HL-60 (cell line): ENCODE data around the gene GFI1.
A peak's percentile ranks its signal among the peaks of the same experiment; 100 is the strongest.

ENCODE experiments used
- DNase-seq, 2 experiments: peaks; one replicate each; pipeline ENCODE4 v3.0.0-alpha.2; 2010 to 2020; ENCODE audit warnings: low read depth in 1 of 2, low spot score in 1 of 2
- H3K27ac ChIP-seq: fragments of 250-450 bp; sonication (Bioruptor Pico); replicated peaks from 2 replicates; pipeline ENCODE4 v1.5.1; 2020; ENCODE audit warnings: mild to moderate bottlenecking, moderate library complexity
- H3K27me3 ChIP-seq: fragments of 250-450 bp; sonication (Bioruptor Pico); 2 replicates; pipeline ENCODE4 v1.5.1; 2021; ENCODE audit warnings: mild to moderate bottlenecking, moderate library complexity; ENCODE audit not compliant: insufficient read depth, poor library complexity, severe bottlenecking
- H3K4me3 ChIP-seq: replicated peaks from 2 replicates; pipeline ENCODE4 v1.5.1; 2011; ENCODE audit warnings: mild to moderate bottlenecking, control low read depth, low read length; ENCODE audit not compliant: insufficient read depth
- GABPA ChIP-seq: IDR thresholded peaks from 2 replicates; pipeline ENCODE4 v1.6.1; 2012; ENCODE audit warnings: low read depth
- POLR2AphosphoS5 ChIP-seq: IDR thresholded peaks from 2 replicates; pipeline ENCODE4 v1.6.1; 2012; ENCODE audit warnings: low read depth
- SPI1 ChIP-seq: IDR thresholded peaks from 2 replicates; pipeline ENCODE4 v1.6.1; 2012; ENCODE audit warnings: low read depth, mild to moderate bottlenecking, borderline replicate concordance
- TF ChIP-seq, protein P1 (sequence below): IDR thresholded peaks from one replicate; pipeline ENCODE4 v1.5.1; 2011; ENCODE audit warnings: low read length, control low read depth, inconsistent platforms; ENCODE audit not compliant: insufficient read depth
- TF ChIP-seq, protein P2 (sequence below): IDR thresholded peaks from 2 replicates; pipeline ENCODE4 v1.6.1; 2012; ENCODE audit warnings: low read depth; ENCODE audit not compliant: insufficient replicate concordance

Gene GFI1

DNA sequence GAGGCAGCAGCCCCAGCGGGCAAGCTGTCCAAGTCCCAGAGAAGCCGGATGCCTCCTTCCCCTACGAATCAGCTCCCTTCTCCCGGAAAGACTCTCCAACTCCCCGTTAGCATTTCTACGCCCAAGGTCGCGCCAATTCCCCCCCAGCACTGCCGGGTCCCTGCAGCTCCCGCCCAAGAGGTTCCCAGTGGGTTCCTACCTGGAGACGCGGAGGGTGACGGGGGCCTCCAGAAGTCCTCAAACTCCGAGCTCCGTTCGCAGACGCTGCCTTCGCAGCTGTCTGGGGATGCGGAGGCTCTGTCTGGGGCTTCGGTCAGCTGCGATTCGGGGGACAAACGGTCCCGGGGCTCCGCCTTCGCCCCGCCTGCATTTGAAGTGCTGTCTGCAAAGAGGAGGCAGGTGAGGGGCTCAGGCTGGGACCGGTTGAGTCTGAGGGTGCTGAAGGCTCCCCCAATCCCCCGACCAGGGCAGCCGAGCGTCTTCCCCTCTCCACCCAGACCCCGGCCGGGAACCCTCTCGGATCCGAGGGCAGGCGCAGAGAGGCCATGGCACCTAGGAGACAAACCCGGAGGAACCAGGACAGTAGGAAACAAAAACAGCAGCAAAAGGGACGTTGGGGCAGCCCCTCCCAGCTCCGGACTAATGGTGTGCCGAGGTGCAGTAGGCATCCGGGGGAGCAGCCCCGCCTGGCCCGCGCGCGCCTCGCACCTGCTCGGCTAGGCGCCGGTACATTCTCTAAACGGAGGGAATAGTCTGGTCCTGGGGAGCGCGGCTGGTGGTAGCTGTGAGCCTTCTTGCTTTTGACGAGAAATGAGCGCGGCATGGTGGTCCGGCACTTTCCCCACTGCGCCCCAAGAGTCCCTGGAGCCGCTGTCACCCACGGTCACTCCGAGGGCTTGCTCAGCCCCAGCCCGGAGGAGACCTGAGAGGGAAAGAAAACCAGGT lies 3.8 kb downstream of the GFI1 start:
- H3K27me3 ChIP-seq = no peaks in the 10 kb centered on the region
- TF ChIP-seq POLR2AphosphoS5 (peak; percentile 46), SPI1 (no peak)
- no peak for DNase-seq
- peak overlapping the region; percentile 73 for H3K4me3 ChIP-seq
- H3K27ac ChIP-seq = peak overlapping the region; percentile 99

DNA sequence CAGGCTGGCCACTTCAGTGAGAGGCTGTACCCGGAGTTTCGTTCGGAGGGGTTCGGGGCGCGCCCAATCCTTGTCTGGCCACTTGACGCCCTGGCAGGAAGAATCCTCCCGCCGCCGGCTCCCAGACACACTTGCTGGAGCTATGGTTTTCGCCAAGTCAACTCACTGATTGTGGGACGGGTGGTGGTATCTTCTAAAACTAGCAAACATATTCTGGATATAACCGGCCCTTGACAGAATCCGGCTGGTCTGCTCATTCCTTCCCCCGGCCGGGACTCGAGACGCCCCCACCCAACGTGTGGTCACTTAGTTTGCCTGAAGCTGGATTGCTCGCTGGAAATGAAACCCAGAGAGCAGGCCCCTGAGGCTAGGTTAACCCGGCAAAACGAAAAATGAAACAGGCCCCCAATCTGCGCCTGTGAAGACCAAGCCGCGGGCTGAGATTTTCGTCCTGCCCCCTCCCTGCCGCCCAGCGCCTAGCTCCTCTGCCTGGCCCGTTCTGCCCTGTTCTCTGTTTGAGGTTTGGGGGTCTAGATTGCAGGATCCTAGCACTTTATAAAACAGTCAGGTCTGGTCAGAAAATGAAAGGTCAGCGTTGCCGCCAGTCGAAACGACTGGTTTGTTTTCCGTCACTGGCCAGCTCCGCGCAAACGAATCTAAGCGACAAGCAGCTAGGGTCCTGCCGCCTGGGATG lies 4.6 kb downstream of the GFI1 start:
- TF ChIP-seq, protein P1, sequence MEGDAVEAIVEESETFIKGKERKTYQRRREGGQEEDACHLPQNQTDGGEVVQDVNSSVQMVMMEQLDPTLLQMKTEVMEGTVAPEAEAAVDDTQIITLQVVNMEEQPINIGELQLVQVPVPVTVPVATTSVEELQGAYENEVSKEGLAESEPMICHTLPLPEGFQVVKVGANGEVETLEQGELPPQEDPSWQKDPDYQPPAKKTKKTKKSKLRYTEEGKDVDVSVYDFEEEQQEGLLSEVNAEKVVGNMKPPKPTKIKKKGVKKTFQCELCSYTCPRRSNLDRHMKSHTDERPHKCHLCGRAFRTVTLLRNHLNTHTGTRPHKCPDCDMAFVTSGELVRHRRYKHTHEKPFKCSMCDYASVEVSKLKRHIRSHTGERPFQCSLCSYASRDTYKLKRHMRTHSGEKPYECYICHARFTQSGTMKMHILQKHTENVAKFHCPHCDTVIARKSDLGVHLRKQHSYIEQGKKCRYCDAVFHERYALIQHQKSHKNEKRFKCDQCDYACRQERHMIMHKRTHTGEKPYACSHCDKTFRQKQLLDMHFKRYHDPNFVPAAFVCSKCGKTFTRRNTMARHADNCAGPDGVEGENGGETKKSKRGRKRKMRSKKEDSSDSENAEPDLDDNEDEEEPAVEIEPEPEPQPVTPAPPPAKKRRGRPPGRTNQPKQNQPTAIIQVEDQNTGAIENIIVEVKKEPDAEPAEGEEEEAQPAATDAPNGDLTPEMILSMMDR = no peak
- TF ChIP-seq GABPA (no peak), POLR2AphosphoS5 (peak; percentile 63), SPI1 (no peak)
- TF ChIP-seq, protein P2, sequence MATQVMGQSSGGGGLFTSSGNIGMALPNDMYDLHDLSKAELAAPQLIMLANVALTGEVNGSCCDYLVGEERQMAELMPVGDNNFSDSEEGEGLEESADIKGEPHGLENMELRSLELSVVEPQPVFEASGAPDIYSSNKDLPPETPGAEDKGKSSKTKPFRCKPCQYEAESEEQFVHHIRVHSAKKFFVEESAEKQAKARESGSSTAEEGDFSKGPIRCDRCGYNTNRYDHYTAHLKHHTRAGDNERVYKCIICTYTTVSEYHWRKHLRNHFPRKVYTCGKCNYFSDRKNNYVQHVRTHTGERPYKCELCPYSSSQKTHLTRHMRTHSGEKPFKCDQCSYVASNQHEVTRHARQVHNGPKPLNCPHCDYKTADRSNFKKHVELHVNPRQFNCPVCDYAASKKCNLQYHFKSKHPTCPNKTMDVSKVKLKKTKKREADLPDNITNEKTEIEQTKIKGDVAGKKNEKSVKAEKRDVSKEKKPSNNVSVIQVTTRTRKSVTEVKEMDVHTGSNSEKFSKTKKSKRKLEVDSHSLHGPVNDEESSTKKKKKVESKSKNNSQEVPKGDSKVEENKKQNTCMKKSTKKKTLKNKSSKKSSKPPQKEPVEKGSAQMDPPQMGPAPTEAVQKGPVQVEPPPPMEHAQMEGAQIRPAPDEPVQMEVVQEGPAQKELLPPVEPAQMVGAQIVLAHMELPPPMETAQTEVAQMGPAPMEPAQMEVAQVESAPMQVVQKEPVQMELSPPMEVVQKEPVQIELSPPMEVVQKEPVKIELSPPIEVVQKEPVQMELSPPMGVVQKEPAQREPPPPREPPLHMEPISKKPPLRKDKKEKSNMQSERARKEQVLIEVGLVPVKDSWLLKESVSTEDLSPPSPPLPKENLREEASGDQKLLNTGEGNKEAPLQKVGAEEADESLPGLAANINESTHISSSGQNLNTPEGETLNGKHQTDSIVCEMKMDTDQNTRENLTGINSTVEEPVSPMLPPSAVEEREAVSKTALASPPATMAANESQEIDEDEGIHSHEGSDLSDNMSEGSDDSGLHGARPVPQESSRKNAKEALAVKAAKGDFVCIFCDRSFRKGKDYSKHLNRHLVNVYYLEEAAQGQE = no peak
- H3K27ac ChIP-seq = peak overlapping the region; percentile 99
- DNase-seq = peak in 1 of 2 experiments; percentile 45
- no peaks in the 10 kb centered on the region for H3K27me3 ChIP-seq
- H3K4me3 ChIP-seq = peak overlapping the region; percentile 73

DNA sequence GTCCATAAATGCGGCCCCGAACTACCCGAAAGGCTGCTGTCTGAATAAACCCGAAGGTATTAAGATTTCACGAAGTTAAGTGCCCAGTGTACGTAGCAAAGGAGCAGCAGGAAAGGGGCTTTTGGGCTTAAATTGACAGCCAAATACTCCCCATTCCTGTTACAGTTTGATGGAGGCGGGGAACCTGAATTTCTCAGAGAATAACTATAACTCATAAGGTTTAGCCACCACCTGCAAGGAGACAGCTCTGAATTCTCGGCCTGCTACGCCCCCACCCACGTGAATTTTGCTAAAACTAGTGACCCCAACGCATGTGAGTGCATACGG lies 5.2 kb downstream of the GFI1 start:
- peak overlapping the region; percentile 99 for H3K27ac ChIP-seq
- peak overlapping the region; percentile 73 for H3K4me3 ChIP-seq
- TF ChIP-seq, protein P2 = peak; percentile 4
- TF ChIP-seq, protein P1 = no peak
- TF ChIP-seq SPI1 = no peak
- no peaks in the 10 kb centered on the region for H3K27me3 ChIP-seq
- no peak for DNase-seq

DNA sequence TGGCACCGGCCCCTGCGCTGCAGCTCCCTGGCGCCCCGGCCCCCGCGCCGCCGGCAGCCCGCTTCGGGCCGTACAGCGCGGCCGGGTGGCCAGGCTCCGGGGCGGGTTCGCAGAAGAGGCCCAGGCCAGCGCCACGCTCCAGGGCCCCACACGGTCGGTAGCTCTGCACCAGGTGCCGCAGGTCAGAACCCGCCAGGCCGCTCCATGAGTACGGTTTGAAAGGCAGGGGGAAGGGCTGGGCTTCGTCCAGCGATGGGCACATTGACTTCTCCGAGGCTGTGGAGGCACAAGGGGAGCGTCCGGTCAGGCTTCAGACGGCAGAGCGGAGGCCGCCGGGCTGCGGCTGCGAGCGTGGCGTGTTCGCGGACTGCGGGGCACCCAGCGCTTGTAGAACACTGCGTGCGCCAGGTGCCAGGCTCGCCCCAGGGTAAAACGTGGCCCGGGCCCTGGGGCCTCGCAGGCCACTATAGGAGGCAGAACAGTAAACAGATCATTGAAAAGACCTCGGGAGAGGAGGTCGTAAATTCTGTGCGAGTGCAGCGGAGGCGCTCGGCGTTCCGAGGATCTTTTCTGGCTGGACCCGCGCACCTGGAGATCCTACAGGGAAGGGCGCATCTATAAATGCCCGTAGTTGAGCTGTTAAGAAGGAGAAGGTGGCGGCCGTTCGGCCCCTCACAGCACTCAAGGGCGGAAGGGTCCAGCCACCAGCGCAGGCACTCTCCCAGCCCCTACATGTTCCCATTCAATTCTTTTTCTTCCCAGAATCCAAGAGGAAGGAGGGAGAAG lies 5.7 kb downstream of the GFI1 start:
- Histone ChIP-seq H3K27ac (peak overlapping the region; percentile 99), H3K4me3 (peak overlapping the region; percentile 73), H3K27me3 (no peaks in the 10 kb centered on the region)
- TF ChIP-seq GABPA (no peak), SPI1 (no peak), POLR2AphosphoS5 (peak; percentile 11)
- TF ChIP-seq, protein P2 = peak; percentile 3
- TF ChIP-seq, protein P1 = no peak
- DNase-seq = no peak
